Measurements from ENCODE around the gene CNNM1. TPM values are rescaled to one million over a fixed set of nuclear protein-coding genes. Genes with fewer than 3 reads are reported as not detected.

Gene CNNM1
- total RNA-seq, 4 donors from 2014 or later: 0.40 to 2.5 (median 0.87) TPM

DNA sequence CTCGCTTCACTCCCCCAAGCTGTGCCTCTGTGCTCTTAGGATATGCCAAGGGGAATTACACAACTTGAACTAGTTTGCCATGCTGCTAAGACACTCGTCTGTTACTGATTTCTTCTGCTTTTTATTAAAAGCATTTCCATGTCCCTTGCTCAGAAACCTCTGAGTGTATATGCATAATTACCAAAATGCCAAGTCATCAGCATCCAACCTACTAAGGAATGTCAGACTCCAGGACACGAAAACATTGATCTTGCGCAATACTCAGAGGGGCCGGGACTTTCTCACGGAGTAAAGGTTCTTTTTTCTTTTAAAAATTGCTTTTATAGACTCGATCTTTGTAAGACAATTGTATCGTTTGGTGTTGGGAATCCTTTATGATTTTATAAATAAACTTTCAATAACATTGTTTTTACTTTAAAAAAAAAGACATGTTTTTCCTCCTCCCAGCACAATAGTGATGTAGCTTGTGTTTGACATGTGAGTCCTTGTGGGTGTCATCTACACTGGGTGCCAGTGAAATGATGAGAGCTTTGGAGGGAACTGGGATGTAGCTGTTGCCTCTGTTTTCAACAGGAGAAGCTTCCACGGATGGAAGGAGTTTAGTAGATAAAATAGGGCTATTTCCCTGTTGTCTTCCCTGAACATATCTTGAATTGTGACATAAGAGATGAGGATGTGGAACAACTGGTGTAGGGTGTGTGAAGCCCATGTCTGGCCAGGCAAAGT, 43.6 kb downstream of the CNNM1 start:
- no peaks in the 10 kb centered on the region for H3K4me1 ChIP-seq
- H3K9me3 ChIP-seq: no peaks in the 10 kb centered on the region
- no peak overlapping the region for H3K27ac ChIP-seq
- DNase-seq: no peak
- no peak overlapping the region for H3K4me3 ChIP-seq
- TF ChIP-seq, protein P1, sequence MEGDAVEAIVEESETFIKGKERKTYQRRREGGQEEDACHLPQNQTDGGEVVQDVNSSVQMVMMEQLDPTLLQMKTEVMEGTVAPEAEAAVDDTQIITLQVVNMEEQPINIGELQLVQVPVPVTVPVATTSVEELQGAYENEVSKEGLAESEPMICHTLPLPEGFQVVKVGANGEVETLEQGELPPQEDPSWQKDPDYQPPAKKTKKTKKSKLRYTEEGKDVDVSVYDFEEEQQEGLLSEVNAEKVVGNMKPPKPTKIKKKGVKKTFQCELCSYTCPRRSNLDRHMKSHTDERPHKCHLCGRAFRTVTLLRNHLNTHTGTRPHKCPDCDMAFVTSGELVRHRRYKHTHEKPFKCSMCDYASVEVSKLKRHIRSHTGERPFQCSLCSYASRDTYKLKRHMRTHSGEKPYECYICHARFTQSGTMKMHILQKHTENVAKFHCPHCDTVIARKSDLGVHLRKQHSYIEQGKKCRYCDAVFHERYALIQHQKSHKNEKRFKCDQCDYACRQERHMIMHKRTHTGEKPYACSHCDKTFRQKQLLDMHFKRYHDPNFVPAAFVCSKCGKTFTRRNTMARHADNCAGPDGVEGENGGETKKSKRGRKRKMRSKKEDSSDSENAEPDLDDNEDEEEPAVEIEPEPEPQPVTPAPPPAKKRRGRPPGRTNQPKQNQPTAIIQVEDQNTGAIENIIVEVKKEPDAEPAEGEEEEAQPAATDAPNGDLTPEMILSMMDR (IDR thresholded peaks at IDR 0.05): no peak
- TF ChIP-seq POLR2A (IDR thresholded peaks at IDR 0.05): no peak
- H3K27me3 ChIP-seq: no peaks in the 10 kb centered on the region
- H3K36me3 ChIP-seq: no peaks in the 10 kb centered on the region

DNA sequence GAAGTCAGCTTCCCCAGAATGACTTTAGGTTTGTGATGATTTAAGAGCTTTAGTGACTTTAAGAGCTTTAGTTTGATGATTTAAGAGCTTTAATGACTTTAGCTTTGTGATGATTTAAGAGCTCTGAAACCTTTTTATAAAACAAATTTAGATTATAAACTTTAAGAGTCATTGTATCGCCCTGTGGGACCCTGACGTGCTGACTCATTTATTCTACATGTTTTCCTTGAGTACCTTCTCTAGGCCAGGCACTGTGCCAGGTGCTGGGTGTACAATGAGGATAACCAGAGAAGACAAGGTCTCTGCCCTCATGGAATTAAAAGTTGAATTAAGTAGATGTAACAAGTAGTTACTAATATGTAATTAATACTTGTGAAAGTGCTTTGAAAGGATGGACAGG, 45.4 kb downstream of the CNNM1 start:
- Histone ChIP-seq H3K27ac (no peak overlapping the region), H3K27me3 (no peaks in the 10 kb centered on the region), H3K4me1 (no peaks in the 10 kb centered on the region), H3K4me3 (no peak overlapping the region), H3K9me3 (no peaks in the 10 kb centered on the region), H3K36me3 (no peaks in the 10 kb centered on the region)
- no peak for TF ChIP-seq POLR2A (IDR thresholded peaks at IDR 0.05)
- TF ChIP-seq, protein P1 (IDR thresholded peaks at IDR 0.05): no peak
- DNase-seq: no peak

DNA sequence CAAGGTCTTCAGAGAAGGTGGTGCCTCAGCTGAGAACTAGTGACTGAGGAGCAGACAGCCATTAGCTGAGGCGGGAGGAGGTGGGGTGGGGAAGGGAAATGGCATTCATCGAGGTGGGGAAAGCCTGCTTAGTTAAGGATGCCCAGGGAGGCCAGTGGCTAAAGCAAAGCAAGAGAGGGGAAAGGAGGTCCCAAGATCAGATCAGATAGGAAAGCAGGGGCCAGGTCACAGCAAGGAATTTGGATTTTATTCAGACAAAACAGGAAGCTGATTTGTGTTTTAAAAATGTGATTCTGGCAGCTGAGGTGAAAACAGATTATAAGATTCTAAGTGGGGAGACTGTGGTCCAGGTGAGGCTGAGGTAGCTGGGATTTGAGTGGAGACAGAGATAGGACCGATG, 45.8 kb downstream of the CNNM1 start:
- Histone ChIP-seq H3K27ac (no peak overlapping the region), H3K9me3 (no peaks in the 10 kb centered on the region), H3K27me3 (no peaks in the 10 kb centered on the region), H3K36me3 (no peaks in the 10 kb centered on the region), H3K4me3 (no peak overlapping the region), H3K4me1 (no peaks in the 10 kb centered on the region)
- no peak for DNase-seq
- no peak for TF ChIP-seq POLR2A (IDR thresholded peaks at IDR 0.05)
- TF ChIP-seq, protein P1 (IDR thresholded peaks at IDR 0.05): no peak

DNA sequence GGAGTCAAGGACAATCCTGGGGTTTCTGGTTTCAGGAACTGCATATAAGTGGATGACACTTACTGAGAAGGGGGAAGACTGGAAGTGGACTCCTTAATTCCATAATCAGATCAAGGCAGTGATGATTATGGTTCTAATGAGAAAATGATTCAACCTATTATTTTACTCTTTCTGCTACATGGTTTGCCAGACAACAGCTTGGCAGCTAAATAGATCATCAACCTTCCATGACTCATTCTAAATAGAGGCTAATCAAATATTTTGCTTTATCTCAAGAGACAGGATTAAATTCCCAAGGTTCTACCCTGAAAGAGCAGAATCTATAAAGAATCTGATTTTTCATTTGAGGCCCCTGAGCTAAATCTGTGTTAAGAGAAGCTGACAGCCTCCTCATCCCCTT, 46.3 kb downstream of the CNNM1 start:
- Histone ChIP-seq H3K4me3 (no peak overlapping the region), H3K9me3 (no peaks in the 10 kb centered on the region), H3K27ac (no peak overlapping the region), H3K27me3 (no peaks in the 10 kb centered on the region), H3K4me1 (no peaks in the 10 kb centered on the region), H3K36me3 (no peaks in the 10 kb centered on the region)
- no peak for DNase-seq
- TF ChIP-seq, protein P1 (IDR thresholded peaks at IDR 0.05): no peak
- no peak for TF ChIP-seq POLR2A (IDR thresholded peaks at IDR 0.05)

DNA sequence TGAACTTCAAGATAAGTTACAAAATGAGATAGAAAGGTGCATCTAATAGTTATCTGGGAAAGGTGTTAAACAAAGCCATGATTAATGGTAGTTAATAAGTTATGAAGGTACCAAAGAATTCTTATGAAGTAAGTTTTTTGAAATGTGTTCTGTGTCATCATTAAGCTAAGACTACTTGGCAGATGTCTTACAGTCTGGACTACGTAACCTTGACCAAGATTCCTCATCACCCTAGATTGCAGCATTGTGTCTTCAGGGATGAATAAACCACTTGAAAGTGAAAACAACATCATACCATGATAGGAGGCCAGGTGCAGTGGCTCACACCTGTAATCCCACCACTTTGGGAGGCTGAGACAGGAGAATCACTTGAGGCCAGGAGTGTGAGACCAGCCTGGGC, 53.0 kb downstream of the CNNM1 start:
- Histone ChIP-seq H3K4me3 (no peak overlapping the region), H3K4me1 (no peaks in the 10 kb centered on the region), H3K27me3 (no peaks in the 10 kb centered on the region), H3K27ac (no peak overlapping the region), H3K36me3 (no peaks in the 10 kb centered on the region), H3K9me3 (no peaks in the 10 kb centered on the region)
- TF ChIP-seq, protein P1 (IDR thresholded peaks at IDR 0.05): no peak
- TF ChIP-seq POLR2A (IDR thresholded peaks at IDR 0.05): no peak
- DNase-seq: no peak
